ENCODE data around the gene SH2D2A. TPM values are rescaled to one million over a fixed set of nuclear protein-coding genes. Genes with fewer than 3 reads are reported as not detected.

The SH2D2A gene
- polyA plus RNA-seq, 1 donor = 0.39 TPM

- DNase-seq (ENCODE audit: low read depth) = no peak
These were observed 6.7 kb upstream of the SH2D2A start for GRCh38 chr1:156823210-156823790.

GRCh38 chr1:156822680-156823079, 6.0 kb upstream of the SH2D2A start:
- DNase-seq (ENCODE audit: low read depth) = no peak

- no peak for DNase-seq (ENCODE audit: low read depth)
These were observed 5.2 kb upstream of the SH2D2A start for GRCh38 chr1:156821801-156822200.

- DNase-seq (ENCODE audit: low read depth) = no peak
These were observed 656 bp downstream of the SH2D2A start for GRCh38 chr1:156815961-156816422.

GRCh38 chr1:156815307-156815826, 1.3 kb downstream of the SH2D2A start:
- peak; percentile 81 for DNase-seq (ENCODE audit: low read depth)

GRCh38 chr1:156814571-156815260, 1.9 kb downstream of the SH2D2A start:
- DNase-seq (ENCODE audit: low read depth) = no peak

DNA sequence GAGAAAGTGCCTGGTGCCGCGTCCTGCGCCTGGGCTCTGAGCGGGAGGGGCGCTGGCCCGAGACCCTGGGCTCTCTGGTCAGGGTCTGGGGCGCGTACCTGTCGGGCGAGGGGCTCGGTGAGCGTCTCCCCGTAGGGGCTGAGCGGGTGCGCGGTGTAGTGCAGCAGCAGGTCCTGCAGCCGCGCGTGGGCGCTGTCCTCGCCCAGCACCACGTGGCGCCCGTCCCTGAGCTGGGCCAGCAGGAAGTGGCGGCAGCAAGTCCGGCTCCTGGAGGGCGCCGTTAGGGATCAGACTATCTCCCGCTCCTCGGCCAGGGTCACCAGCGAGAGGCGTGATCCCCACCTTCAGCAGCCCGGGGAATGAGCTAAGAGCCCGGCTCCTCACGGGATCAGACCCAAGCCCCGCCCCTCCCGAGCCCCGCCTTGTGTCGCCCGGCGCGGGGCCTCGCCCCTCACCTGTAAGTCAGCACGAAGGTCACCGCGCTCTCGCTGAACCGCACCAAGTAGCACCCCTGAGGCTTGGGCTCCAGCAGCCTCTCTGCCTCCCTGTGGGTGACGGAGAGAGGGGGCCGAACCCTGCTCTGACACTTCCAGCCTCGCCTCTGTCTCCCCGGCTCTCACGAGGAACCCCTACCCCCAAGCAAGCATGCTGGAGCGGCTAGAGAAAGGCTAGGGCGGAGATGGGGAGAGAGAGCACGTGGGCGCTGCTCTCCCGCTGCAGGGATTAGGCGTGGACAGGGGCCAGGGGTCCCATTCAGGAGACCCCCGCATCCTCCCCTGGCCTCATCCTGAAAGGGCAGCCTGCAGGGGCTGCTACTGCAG, 2.7 kb downstream of the SH2D2A start:
- DNase-seq (ENCODE audit: low read depth) = no peak

GRCh38 chr1:156813298-156813697, 3.4 kb downstream of the SH2D2A start:
- no peak for DNase-seq (ENCODE audit: low read depth)

- DNase-seq (ENCODE audit: low read depth) = no peak
These were observed 4.2 kb downstream of the SH2D2A start for GRCh38 chr1:156812293-156812990.

GRCh38 chr1:156811168-156811567, 5.5 kb downstream of the SH2D2A start:
- no peak for DNase-seq (ENCODE audit: low read depth)

- DNase-seq (ENCODE audit: low read depth) = no peak
These were observed 6.8 kb downstream of the SH2D2A start for GRCh38 chr1:156809711-156810366.

- DNase-seq (ENCODE audit: low read depth) = no peak
These were observed 7.4 kb downstream of the SH2D2A start for GRCh38 chr1:156809281-156809680.

GRCh38 chr1:156808186-156809030, 8.2 kb downstream of the SH2D2A start:
- DNase-seq (ENCODE audit: low read depth) = no peak

DNA sequence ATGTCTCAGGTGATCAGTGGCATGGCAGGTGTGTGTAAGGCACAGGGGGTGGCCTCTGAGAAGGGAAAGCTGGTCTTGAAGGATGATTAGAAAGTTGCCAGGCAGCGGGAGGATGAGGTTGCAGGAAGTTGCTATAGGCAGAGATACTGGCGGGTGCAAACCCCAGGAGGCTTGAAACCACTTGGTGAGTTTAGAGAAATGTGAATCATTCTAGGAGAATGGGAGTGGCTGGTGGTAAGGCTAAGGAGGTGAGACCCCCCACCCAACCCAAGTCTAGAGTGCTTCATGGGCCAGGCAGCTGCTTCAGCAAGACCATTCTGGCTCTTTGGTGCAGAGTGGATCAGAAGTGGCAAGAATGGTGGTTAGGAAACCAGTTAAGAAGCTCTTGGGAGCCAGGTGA, 9.0 kb downstream of the SH2D2A start:
- DNase-seq (ENCODE audit: low read depth) = no peak

DNA sequence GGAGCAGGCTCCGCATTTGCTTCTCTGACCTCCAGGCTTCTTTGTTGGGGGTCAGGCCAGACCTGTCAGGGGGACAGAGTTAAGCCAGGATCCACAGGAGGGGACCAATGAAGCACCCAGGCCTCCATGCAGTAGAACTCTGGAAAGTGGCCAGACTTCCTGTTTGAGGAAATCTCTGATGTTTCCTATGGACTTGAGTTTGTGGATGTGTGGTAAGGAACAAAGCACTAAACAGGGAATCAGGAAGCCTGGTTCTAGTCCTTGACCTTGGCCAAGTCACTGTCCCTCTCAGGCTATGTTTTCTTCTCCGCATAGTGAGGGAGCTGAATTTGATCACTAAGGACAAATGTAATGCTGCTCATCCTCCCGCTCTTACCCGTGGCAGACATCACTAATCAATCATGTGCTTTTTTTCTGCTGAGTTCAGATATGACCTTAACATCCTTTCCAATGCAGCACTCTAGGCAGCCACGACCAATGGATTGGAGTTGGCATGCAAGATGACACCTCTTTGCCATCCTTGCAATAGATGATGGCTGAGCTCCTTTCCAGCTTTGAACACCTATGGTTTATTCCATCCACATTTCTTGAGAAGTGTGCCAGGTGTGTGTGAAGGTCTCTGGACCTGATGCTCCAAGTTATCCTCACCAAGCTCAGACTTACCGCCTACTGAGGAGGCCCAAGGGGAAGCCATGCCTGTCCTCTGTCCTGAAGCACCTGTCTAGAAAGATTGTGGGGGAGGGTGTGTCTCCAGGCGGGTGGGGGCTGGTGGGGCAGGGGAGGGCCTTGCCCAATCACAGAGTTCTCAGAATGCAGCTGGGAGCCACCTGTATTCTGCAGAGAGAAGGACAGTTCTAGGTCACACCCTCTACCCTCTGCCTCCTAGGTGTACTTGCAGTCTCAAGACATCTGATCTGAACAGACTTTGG, 9.9 kb downstream of the SH2D2A start:
- no peak for DNase-seq (ENCODE audit: low read depth)

GRCh38 chr1:156805766-156806511, 10.7 kb downstream of the SH2D2A start:
- DNase-seq (ENCODE audit: low read depth) = no peak

DNA sequence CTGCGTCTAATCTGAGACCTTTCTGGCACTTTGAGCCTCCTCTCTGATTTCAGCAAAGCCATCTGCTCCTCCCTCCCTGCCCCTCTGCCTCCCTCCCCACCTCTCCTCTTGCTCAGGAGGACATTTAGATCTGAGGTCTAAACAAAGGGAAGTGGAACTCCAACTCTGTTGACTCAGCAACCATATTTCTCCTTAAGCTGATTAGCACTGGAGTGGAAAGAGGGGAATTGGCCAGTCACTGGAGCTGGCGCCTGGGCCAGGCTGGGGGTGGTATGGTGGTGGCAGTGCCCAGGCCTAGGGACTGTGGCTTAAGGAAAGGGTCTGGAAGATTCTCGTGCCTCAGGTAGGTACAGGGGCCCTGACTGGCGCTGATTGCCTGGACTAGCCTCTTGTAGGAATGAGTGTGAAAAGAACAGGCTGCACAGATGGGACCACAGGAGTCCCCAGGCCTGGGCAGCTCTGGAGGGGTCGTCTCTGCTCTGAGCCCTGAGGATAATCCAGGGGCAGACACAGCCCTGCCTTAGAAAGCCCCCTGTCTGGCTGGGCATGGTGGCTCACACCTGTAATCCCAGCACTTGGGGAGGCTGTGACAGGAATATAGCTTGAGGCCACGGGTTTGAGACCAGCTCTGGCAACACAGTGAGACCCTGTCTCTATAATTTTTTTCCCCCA, 11.9 kb downstream of the SH2D2A start:
- DNase-seq (ENCODE audit: low read depth) = no peak

- DNase-seq (ENCODE audit: low read depth) = no peak
These were observed 12.6 kb downstream of the SH2D2A start for GRCh38 chr1:156804026-156804425.
